Skin of body (tissue), 2 donors: Measurements from ENCODE around the gene ELOF1. TPM values are rescaled to one million over a fixed set of nuclear protein-coding genes. Genes with fewer than 3 reads are reported as not detected.
"Not testable (repeated sequence)": the region's sequence is repeated elsewhere in the genome, so short reads cannot be mapped to it uniquely, and the experiment has no call there.

Experiments used
- DNase-seq: peaks from one replicate; lab custom pipeline; 2025; lab: John Stamatoyannopoulos, UW
- total RNA-seq: library from RNA; depleted of rRNA; stranded (reverse); fragments of >200 nt; gene quantifications from one replicate; pipeline ENCODE4 v1.2.3, GENCODE V29; 2014

Gene ELOF1
- total RNA-seq, 1 donor from 2014 or later: 13.1 TPM

GRCh38 chr19:11570039-11570462 lies 11.0 kb upstream of the ELOF1 start:
- DNase-seq: no peak

- no peak for DNase-seq
These were observed 7.1 kb upstream of the ELOF1 start for GRCh38 chr19:11566164-11566563.

- not testable (repeated sequence) for DNase-seq
These were observed 6.6 kb upstream of the ELOF1 start for GRCh38 chr19:11565649-11565980.

- not testable (repeated sequence) for DNase-seq
These were observed 5.2 kb upstream of the ELOF1 start for GRCh38 chr19:11564082-11564807.

GRCh38 chr19:11563532-11563931 lies 4.5 kb upstream of the ELOF1 start:
- DNase-seq: no peak

- DNase-seq: peak; percentile 30
These were observed 1.5 kb upstream of the ELOF1 start for GRCh38 chr19:11560404-11561051.

- DNase-seq: no peak
These were observed 2.2 kb downstream of the ELOF1 start for GRCh38 chr19:11556634-11557420.

GRCh38 chr19:11555246-11555645 lies 3.8 kb downstream of the ELOF1 start:
- no peak for DNase-seq

GRCh38 chr19:11554160-11554559 lies 4.9 kb downstream of the ELOF1 start:
- no peak for DNase-seq

GRCh38 chr19:11552666-11553372 lies 6.2 kb downstream of the ELOF1 start:
- DNase-seq: no peak

GRCh38 chr19:11551603-11552235 lies 7.3 kb downstream of the ELOF1 start:
- no peak for DNase-seq

- no peak for DNase-seq
These were observed 8.8 kb downstream of the ELOF1 start for GRCh38 chr19:11550265-11550664.

- no peak for DNase-seq
These were observed 9.6 kb downstream of the ELOF1 start for GRCh38 chr19:11549386-11549953.

GRCh38 chr19:11547929-11548700 lies 10.9 kb downstream of the ELOF1 start:
- DNase-seq: no peak

- no peak for DNase-seq
These were observed 17.8 kb downstream of the ELOF1 start for GRCh38 chr19:11541238-11541637.

- no peak for DNase-seq
These were observed 18.4 kb downstream of the ELOF1 start for GRCh38 chr19:11540645-11541044.

GRCh38 chr19:11539495-11540365 lies 19.3 kb downstream of the ELOF1 start:
- no peak for DNase-seq

GRCh38 chr19:11538232-11539036 lies 20.6 kb downstream of the ELOF1 start, which contains the start of gene CNN1:
TSS of gene CNN1 (plus strand) at chr19:11538851. CDS start at chr19:11538928, 77 bp downstream.
- peak; percentile 38 for DNase-seq
